ENCODE measurements around the gene AK2.

The AK2 gene

DNA sequence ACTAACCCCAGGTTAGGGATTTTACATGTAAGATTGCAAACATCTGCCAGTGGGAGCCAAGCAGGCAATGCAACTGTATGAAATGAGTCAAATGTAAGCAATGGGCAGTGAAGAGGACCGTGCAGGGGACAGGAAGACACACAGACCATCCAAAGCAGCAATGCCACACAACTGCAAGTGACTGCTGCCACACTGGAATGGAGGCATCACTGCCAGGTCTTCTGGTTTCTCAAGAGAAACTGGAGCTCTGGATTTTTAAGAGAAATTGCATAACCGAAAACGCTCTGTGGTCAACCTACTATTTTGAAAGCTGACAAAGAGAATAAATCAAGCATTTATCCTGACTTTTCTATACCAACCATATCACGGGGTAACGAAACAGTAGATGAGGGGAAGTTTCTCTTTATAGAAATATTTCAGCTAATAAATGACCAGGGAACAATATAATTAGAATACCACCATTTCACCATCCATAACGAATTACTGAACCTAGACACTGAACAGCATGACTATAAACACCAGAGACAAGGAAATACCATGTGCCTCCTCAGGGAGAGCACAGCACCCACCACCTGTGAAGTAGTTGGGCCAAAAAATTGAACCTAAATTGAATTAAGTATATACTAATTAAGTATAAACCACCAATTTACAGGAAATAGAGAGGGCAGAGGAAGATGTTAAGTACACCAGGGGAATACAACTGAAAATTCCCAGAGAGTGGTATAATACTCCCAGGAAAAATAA is 4.4 kb downstream of the AK2 start:
- H3K4me3 ChIP-seq (ENCODE audit: low read depth, low read length): no peak overlapping the region
- in situ Hi-C loops (cut with HindIII; ENCODE audit: low sequenced_read_pairs): no loop called here

DNA sequence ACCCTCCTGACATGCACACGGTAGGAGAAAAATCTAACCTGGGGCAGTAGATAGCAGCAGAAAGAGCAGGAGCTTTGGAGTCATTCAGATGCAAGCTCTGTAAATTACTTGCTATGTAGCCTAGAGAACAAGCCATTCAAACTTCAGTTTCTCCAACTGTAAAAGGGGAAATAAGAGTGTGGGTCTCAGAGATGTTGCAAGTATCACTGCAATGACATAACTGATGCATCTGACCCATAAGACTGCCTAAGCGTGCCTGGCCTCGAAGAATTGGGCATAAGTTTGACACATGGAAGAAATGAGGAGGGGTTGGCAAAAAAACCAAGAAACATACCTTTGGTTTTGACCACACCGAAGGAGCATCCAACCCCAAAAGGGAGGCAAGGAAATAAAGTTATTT is 5.2 kb downstream of the AK2 start:
- no peak overlapping the region for H3K4me3 ChIP-seq (ENCODE audit: low read depth, low read length)
- no peak for DNase-seq (ENCODE audit: low read depth)
- in situ Hi-C loops (cut with HindIII; ENCODE audit: low sequenced_read_pairs): no loop called here
- TF ChIP-seq, protein P1, sequence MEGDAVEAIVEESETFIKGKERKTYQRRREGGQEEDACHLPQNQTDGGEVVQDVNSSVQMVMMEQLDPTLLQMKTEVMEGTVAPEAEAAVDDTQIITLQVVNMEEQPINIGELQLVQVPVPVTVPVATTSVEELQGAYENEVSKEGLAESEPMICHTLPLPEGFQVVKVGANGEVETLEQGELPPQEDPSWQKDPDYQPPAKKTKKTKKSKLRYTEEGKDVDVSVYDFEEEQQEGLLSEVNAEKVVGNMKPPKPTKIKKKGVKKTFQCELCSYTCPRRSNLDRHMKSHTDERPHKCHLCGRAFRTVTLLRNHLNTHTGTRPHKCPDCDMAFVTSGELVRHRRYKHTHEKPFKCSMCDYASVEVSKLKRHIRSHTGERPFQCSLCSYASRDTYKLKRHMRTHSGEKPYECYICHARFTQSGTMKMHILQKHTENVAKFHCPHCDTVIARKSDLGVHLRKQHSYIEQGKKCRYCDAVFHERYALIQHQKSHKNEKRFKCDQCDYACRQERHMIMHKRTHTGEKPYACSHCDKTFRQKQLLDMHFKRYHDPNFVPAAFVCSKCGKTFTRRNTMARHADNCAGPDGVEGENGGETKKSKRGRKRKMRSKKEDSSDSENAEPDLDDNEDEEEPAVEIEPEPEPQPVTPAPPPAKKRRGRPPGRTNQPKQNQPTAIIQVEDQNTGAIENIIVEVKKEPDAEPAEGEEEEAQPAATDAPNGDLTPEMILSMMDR (IDR thresholded peaks at IDR 0.05; ENCODE audit: low read depth, low read length, missing control alignments): no peak

More for the DNA sequence above, 4.4 kb downstream of the AK2 start:
- no peak for DNase-seq (ENCODE audit: low read depth)
- TF ChIP-seq, protein P1 (IDR thresholded peaks at IDR 0.05; ENCODE audit: low read depth, low read length, missing control alignments): no peak

DNA sequence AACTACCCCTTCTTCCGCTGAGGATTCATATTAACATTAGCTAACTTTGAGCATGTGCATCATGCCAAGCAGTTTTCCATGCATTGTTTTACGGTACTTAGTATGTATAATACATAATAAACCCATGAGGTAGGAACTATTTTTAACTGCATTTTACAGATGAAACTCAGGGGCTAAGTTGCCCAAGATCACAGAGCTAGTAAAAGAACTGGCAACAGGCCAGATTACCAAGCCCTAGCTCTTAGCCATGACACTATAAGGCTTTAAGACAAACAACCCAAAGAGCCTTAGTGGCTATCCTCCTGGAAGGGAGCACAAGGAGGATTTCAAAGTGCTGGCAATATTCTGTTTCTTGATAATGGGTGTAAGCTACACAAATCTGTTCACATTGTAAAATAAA is 6.1 kb downstream of the AK2 start:
- no peak overlapping the region for H3K4me3 ChIP-seq (ENCODE audit: low read depth, low read length)
- in situ Hi-C loops (cut with HindIII; ENCODE audit: low sequenced_read_pairs): no loop called here
- DNase-seq (ENCODE audit: low read depth): no peak
- TF ChIP-seq, protein P1 (IDR thresholded peaks at IDR 0.05; ENCODE audit: low read depth, low read length, missing control alignments): no peak

DNA sequence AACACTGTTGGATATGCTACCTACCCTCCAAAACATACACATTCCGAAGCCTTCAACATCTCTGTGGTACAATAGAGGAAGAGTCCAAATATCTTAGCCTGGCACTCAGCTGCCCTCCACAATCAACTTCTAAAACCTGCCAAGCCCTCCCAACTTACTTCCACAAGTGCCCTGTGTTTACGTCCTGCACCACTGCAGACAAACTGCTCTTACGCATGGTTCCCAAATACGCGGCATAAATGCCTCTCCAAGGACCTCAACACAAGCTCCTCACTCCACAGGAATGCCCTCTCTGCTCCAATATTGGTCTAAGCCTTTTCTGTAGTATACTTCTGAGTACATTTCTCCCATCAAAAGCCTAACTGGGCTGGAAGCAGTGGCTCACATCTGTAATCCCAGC is 6.8 kb downstream of the AK2 start:
- no peak for DNase-seq (ENCODE audit: low read depth)
- TF ChIP-seq, protein P1 (IDR thresholded peaks at IDR 0.05; ENCODE audit: low read depth, low read length, missing control alignments): no peak
- no peak overlapping the region for H3K4me3 ChIP-seq (ENCODE audit: low read depth, low read length)
- in situ Hi-C loops (cut with HindIII; ENCODE audit: low sequenced_read_pairs): no loop called here

DNA sequence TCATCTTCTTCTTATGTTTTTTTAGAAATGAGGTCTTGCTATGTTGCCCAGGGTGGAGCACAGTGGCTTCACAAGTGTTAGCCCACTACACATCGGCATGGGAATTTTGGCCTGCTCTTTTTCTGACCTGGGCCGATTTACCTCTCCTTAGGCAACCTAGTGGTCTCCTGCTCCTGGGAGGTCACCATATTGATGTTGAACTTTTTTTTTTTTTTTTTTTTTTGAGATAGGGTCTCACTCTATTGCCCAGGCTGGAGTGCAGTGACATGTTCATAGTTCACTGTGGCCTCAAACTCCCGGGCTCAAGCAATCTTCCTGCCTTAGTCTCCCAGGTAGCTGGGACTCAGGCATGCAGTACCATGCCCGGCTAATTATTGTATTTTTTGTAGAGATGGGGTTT is 7.5 kb downstream of the AK2 start:
- H3K4me3 ChIP-seq (ENCODE audit: low read depth, low read length): no peak overlapping the region
- in situ Hi-C loops (cut with HindIII; ENCODE audit: low sequenced_read_pairs): no loop called here
- no peak for DNase-seq (ENCODE audit: low read depth)

DNA sequence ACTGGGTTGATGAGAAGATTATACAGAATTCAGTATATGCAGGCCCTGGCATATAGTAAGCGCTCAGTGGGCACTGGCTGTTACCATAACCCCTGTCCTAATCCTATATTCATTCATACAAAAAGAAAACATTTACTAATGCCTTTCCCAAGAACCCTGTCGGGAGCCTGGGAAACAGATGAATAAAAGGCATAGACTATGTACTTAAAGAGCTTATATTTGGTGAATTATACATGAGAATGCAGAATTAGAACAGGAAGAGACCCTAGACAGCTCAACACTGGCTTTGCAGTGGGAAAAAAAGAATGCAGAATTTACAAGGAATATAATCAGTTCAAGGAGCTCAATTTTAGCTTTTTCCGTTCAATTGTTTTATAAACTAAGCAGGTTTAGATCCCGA is 10.9 kb downstream of the AK2 start:
- TF ChIP-seq, protein P1 (IDR thresholded peaks at IDR 0.05; ENCODE audit: low read depth, low read length, missing control alignments): no peak
- no peak for DNase-seq (ENCODE audit: low read depth)
- no peak overlapping the region for H3K4me3 ChIP-seq (ENCODE audit: low read depth, low read length)
- in situ Hi-C loops (cut with HindIII; ENCODE audit: low sequenced_read_pairs): no loop called here

More for the DNA sequence above, 7.5 kb downstream of the AK2 start:
- TF ChIP-seq, protein P1 (IDR thresholded peaks at IDR 0.05; ENCODE audit: low read depth, low read length, missing control alignments): no peak

Data from astrocyte of the cerebellum (primary cell).